ENCODE measurements around the gene TEKT5.

DNA sequence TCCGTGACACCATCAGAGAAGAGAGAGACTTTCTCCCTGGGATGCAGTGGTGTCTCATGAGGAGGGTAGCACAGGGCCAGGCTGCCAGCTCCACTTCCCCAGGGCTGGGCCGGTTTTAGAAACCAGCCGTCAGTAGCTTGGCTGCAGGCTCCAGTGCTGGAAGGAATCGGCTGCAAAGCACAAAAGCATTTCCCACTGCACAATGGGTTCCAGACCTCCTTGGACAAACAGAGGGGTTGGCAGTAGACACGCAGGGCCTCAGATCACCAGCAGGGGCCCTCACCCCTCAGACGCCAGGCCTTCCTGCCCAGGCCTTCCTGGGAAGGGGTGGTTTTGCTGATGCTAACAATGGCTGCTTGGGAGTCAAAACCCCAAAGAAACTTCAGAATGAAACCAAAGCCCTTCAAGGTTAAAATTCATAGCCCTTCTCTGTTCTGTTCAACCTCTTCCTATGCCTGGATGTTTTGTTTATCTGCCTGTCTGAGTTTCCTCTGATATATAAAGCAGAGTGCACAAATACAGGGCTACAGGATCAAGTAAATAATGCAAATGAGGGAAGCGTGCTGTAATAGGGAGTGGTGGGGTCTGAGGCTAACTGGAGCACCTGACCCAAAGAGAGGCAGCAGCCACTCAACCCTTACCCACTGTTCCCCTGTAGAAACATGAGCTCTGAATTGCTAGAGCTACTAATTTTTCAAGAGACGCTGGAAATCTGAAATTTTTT is 26.2 kb downstream of the TEKT5 start:
- no peak for TF ChIP-seq TEAD2 (tag; IDR thresholded peaks at IDR 0.05)
- TF ChIP-seq RAD21 (CRISPR knock-in tag; conservative IDR thresholded peaks at IDR 0.05 in 1 of 2, IDR thresholded peaks at IDR 0.05 in 1 of 2) = peak in 1 of 2 experiments; percentile 41; a peak in 2 of 4 replicates
- TF ChIP-seq, protein P1, sequence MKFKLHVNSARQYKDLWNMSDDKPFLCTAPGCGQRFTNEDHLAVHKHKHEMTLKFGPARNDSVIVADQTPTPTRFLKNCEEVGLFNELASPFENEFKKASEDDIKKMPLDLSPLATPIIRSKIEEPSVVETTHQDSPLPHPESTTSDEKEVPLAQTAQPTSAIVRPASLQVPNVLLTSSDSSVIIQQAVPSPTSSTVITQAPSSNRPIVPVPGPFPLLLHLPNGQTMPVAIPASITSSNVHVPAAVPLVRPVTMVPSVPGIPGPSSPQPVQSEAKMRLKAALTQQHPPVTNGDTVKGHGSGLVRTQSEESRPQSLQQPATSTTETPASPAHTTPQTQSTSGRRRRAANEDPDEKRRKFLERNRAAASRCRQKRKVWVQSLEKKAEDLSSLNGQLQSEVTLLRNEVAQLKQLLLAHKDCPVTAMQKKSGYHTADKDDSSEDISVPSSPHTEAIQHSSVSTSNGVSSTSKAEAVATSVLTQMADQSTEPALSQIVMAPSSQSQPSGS (CRISPR knock-in tag; IDR thresholded peaks at IDR 0.05) = no peak
- no peak for TF ChIP-seq MEIS2 (IDR thresholded peaks at IDR 0.05; ENCODE audit: partially characterized antibody)
- TF ChIP-seq, protein P2, sequence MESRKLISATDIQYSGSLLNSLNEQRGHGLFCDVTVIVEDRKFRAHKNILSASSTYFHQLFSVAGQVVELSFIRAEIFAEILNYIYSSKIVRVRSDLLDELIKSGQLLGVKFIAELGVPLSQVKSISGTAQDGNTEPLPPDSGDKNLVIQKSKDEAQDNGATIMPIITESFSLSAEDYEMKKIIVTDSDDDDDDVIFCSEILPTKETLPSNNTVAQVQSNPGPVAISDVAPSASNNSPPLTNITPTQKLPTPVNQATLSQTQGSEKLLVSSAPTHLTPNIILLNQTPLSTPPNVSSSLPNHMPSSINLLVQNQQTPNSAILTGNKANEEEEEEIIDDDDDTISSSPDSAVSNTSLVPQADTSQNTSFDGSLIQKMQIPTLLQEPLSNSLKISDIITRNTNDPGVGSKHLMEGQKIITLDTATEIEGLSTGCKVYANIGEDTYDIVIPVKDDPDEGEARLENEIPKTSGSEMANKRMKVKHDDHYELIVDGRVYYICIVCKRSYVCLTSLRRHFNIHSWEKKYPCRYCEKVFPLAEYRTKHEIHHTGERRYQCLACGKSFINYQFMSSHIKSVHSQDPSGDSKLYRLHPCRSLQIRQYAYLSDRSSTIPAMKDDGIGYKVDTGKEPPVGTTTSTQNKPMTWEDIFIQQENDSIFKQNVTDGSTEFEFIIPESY (CRISPR knock-in tag; IDR thresholded peaks at IDR 0.05) = no peak
- TF ChIP-seq ARNT (IDR thresholded peaks at IDR 0.05) = no peak
- TF ChIP-seq JUND (IDR thresholded peaks at IDR 0.05; ENCODE audit: borderline replicate concordance, low read depth, low read length) = no peak
- TF ChIP-seq JUND (tag; IDR thresholded peaks at IDR 0.05; ENCODE audit: borderline replicate concordance, low read depth, low read length) = no peak
- TF ChIP-seq SMAD2 (IDR thresholded peaks at IDR 0.05; ENCODE audit: low read depth, low read length) = no peak
- TF ChIP-seq ZNF384 (IDR thresholded peaks at IDR 0.05; ENCODE audit: low read depth, low read length) = no peak
